ENCODE measurements around the gene SHROOM4. TPM values are rescaled to one million over a fixed set of nuclear protein-coding genes. Genes with fewer than 3 reads are reported as not detected.

SHROOM4 gene
- total and polyA plus RNA-seq, 2 of the 13 experiments (the other 11 are each of a cell fraction or from before 2014, with no cell fraction given): 0.08 to 0.18 TPM

DNA sequence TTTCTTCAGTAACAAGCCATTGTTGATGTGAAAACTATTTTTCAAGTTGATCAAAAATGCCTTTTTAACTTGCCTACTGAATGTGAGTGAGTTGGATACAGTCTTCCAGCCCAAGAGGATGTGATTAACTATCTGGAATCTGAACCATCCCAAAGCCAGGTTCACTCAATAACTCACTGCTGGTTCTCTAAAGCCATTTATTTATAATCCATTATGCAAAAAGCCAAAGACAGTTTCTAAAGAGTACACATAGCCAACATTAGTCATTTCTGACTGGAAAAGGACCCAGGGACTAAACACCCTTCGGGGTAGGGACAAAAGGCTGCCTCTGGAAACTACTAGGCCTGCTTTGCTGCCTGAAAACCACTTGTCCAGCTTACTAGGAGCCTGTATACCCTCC, 109.6 kb downstream of the SHROOM4 start:
- no TSS peak for BruUV-seq (replicated peaks)
- ChIA-PET CTCF (ENCODE audit: low intra/inter-chr PET ratio, low total read pairs) (no interaction called here), POLR2A (no interaction called here)
- Histone ChIP-seq H4K20me1 (ENCODE audit: insufficient read depth, low read length) (no peaks in the 10 kb centered on the region), H3K9ac (ENCODE audit: insufficient read depth, low read depth, low read length) (no peak overlapping the region), H3K4me3 (replicated peaks in 1 of 3; ENCODE audit: insufficient read depth in 1 of 3, low read depth in 2 of 3, low read length in 3 of 3) (no peak overlapping the region), H3K9me3 (ENCODE audit: low read length) (no peaks in the 10 kb centered on the region), H3K4me1 (ENCODE audit: insufficient read depth, low read length) (no peaks in the 10 kb centered on the region), H3K27ac (ENCODE audit: extremely low read length, insufficient read depth, low read length) (no peak overlapping the region), H2AFZ (ENCODE audit: low read length) (no peak overlapping the region), H3K36me3 (replicated peaks in 1 of 2; ENCODE audit: control insufficient read depth in 1 of 2, insufficient read depth in 2 of 2, low read length in 2 of 2) (no peaks in the 10 kb centered on the region), H3K27me3 (ENCODE audit: control insufficient read depth in 1 of 2, insufficient read depth in 2 of 2, low read length in 2 of 2) (no peaks in the 10 kb centered on the region), H3K79me2 (ENCODE audit: insufficient read depth, low read length) (no peaks in the 10 kb centered on the region), H3K4me2 (ENCODE audit: low read depth, low read length) (no peak overlapping the region)
- in situ Hi-C loops (cut with HindIII; ENCODE audit: extremely low pct_ligation_motif_present, low pct_unique_long_range_greater_than_20kb): no loop called here
- ATAC-seq (no peak), FAIRE-seq (no peak), DNase-seq (ENCODE audit: low spot score) (no peak)
- intact Hi-C loops (cut with micrococcal nuclease; ENCODE audit: unreplicated experiment): no loop called here
- no CpG with 5 or more reads among the region's 1 CpG for WGBS (ENCODE audit: low lambda C conversion rate)
- no peak for TF ChIP-seq SNAI1 (CRISPR knock-in tag; IDR thresholded peaks at IDR 0.05; ENCODE audit: borderline replicate concordance)

GRCh38 chrX:50700921-50701320, 113.1 kb downstream of the SHROOM4 start:
- CTCF ChIA-PET (ENCODE audit: low intra/inter-chr PET ratio, low total read pairs): no interaction called here
- Histone ChIP-seq H3K27me3 (ENCODE audit: control insufficient read depth in 1 of 2, insufficient read depth in 2 of 2, low read length in 2 of 2) (no peaks in the 10 kb centered on the region), H3K9ac (ENCODE audit: insufficient read depth, low read depth, low read length) (no peak overlapping the region), H3K4me1 (ENCODE audit: insufficient read depth, low read length) (no peaks in the 10 kb centered on the region), H3K4me3 (replicated peaks in 1 of 3; ENCODE audit: insufficient read depth in 1 of 3, low read depth in 2 of 3, low read length in 3 of 3) (no peak overlapping the region), H4K20me1 (ENCODE audit: insufficient read depth, low read length) (no peaks in the 10 kb centered on the region), H3K36me3 (replicated peaks in 1 of 2; ENCODE audit: control insufficient read depth in 1 of 2, insufficient read depth in 2 of 2, low read length in 2 of 2) (no peaks in the 10 kb centered on the region), H2AFZ (ENCODE audit: low read length) (no peak overlapping the region), H3K9me3 (ENCODE audit: low read length) (no peaks in the 10 kb centered on the region), H3K4me2 (ENCODE audit: low read depth, low read length) (no peak overlapping the region), H3K79me2 (ENCODE audit: insufficient read depth, low read length) (no peaks in the 10 kb centered on the region), H3K27ac (ENCODE audit: extremely low read length, insufficient read depth, low read length) (no peak overlapping the region)
- DNase-seq (ENCODE audit: low spot score) (no peak), ATAC-seq (no peak), FAIRE-seq (no peak)
- BruUV-seq (replicated peaks): no TSS peak
- POLR2A ChIA-PET: no interaction called here
- intact Hi-C loops (cut with micrococcal nuclease; ENCODE audit: unreplicated experiment) (no loop called here), in situ Hi-C loops (cut with HindIII; ENCODE audit: extremely low pct_ligation_motif_present, low pct_unique_long_range_greater_than_20kb) (no loop called here)
- WGBS (ENCODE audit: low lambda C conversion rate): 57% methylated on average over 1 of the region's 3 CpGs
- TF ChIP-seq KDM5B (CRISPR knock-in tag; IDR thresholded peaks at IDR 0.05; ENCODE audit: borderline replicate concordance) (no peak), ZMYM3 (CRISPR knock-in tag; IDR thresholded peaks at IDR 0.05) (no peak), FOXJ3 (CRISPR knock-in tag; IDR thresholded peaks at IDR 0.05; ENCODE audit: borderline replicate concordance) (no peak), ZNF614 (CRISPR knock-in tag; IDR thresholded peaks at IDR 0.05; ENCODE audit: borderline replicate concordance) (no peak), SP2 (CRISPR knock-in tag; IDR thresholded peaks at IDR 0.05) (no peak), MTERF4 (CRISPR knock-in tag; IDR thresholded peaks at IDR 0.05) (no peak), SAFB2 (CRISPR knock-in tag; IDR thresholded peaks at IDR 0.05; ENCODE audit: borderline replicate concordance, low read depth) (no peak), SMYD3 (CRISPR knock-in tag; IDR thresholded peaks at IDR 0.05) (no peak), ZC3H4 (CRISPR knock-in tag; IDR thresholded peaks at IDR 0.05; ENCODE audit: borderline replicate concordance) (no peak), CENPX (CRISPR knock-in tag; IDR thresholded peaks at IDR 0.05) (no peak), PAF1 (CRISPR knock-in tag; IDR thresholded peaks at IDR 0.05) (no peak), SIX1 (CRISPR knock-in tag; IDR thresholded peaks at IDR 0.05; ENCODE audit: borderline replicate concordance) (no peak)
- TF ChIP-seq, protein P1, sequence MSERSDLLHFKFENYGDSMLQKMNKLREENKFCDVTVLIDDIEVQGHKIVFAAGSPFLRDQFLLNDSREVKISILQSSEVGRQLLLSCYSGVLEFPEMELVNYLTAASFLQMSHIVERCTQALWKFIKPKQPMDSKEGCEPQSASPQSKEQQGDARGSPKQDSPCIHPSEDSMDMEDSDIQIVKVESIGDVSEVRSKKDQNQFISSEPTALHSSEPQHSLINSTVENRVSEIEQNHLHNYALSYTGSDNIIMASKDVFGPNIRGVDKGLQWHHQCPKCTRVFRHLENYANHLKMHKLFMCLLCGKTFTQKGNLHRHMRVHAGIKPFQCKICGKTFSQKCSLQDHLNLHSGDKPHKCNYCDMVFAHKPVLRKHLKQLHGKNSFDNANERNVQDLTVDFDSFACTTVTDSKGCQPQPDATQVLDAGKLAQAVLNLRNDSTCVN (CRISPR knock-in tag; IDR thresholded peaks at IDR 0.05; ENCODE audit: borderline replicate concordance): no peak
- TF ChIP-seq, protein P2, sequence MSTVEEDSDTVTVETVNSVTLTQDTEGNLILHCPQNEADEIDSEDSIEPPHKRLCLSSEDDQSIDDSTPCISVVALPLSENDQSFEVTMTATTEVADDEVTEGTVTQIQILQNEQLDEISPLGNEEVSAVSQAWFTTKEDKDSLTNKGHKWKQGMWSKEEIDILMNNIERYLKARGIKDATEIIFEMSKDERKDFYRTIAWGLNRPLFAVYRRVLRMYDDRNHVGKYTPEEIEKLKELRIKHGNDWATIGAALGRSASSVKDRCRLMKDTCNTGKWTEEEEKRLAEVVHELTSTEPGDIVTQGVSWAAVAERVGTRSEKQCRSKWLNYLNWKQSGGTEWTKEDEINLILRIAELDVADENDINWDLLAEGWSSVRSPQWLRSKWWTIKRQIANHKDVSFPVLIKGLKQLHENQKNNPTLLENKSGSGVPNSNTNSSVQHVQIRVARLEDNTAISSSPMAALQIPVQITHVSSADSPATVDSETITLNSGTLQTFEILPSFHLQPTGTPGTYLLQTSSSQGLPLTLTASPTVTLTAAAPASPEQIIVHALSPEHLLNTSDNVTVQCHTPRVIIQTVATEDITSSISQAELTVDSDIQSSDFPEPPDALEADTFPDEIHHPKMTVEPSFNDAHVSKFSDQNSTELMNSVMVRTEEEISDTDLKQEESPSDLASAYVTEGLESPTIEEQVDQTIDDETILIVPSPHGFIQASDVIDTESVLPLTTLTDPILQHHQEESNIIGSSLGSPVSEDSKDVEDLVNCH (CRISPR knock-in tag; IDR thresholded peaks at IDR 0.05): no peak

Measured in HepG2 (cell line).